ENCODE results near the gene AANAT.

Gene AANAT

GRCh38 chr17:76452127-76452659 is 15.2 kb upstream of the AANAT start:
- peak overlapping the region; percentile 91 for H3K4me3 Mint-ChIP-seq
- H3K9me3 Mint-ChIP-seq (ENCODE audit: low read depth): no peaks in the 10 kb centered on the region
- H3K27me3 Mint-ChIP-seq: no peaks in the 10 kb centered on the region
- no peak overlapping the region for H3K27ac Mint-ChIP-seq
- H3K4me1 Mint-ChIP-seq (ENCODE audit: low read depth): peaks cover 36% of the 10 kb centered on the region
- H3K36me3 Mint-ChIP-seq: peaks cover 4% of the 10 kb centered on the region

- Mint-ChIP-seq H3K36me3 (peaks cover 4% of the 10 kb centered on the region), H3K9me3 (ENCODE audit: low read depth) (no peaks in the 10 kb centered on the region), H3K4me3 (peak within 1 kb of the TSS; percentile 91), H3K27me3 (no peaks in the 10 kb centered on the region), H3K27ac (no peak within 1 kb of the TSS), H3K4me1 (ENCODE audit: low read depth) (peaks cover 30% of the 10 kb centered on the region)
These were observed 14.6 kb upstream of the AANAT start, which contains the start of gene UBE2O for GRCh38 chr17:76452660-76453430. UBE2O (minus strand) TSS chr17:76453152; CDS start chr17:76453141, 11 bp downstream.

DNA sequence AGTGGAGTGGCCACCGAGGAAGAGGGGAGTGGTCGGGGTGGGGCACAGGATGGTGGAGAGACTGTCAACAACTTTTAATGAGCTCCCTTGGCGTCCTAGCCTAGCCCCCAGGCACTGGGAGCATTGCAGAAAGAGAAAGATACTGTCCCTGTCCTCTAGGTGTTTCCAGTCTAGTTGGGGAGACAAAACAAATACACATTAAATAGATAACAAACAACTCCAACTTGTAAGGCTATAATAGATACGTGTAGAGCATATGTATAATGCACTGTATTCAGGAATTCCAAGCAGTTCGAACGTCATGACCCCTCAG is 14.0 kb upstream of the AANAT start:
- H3K36me3 Mint-ChIP-seq: peaks cover 4% of the 10 kb centered on the region
- no peaks in the 10 kb centered on the region for H3K27me3 Mint-ChIP-seq
- H3K9me3 Mint-ChIP-seq (ENCODE audit: low read depth): no peaks in the 10 kb centered on the region
- peak overlapping the region; percentile 72 for H3K4me3 Mint-ChIP-seq
- H3K4me1 Mint-ChIP-seq (ENCODE audit: low read depth): peaks cover 24% of the 10 kb centered on the region
- H3K27ac Mint-ChIP-seq: no peak overlapping the region

DNA sequence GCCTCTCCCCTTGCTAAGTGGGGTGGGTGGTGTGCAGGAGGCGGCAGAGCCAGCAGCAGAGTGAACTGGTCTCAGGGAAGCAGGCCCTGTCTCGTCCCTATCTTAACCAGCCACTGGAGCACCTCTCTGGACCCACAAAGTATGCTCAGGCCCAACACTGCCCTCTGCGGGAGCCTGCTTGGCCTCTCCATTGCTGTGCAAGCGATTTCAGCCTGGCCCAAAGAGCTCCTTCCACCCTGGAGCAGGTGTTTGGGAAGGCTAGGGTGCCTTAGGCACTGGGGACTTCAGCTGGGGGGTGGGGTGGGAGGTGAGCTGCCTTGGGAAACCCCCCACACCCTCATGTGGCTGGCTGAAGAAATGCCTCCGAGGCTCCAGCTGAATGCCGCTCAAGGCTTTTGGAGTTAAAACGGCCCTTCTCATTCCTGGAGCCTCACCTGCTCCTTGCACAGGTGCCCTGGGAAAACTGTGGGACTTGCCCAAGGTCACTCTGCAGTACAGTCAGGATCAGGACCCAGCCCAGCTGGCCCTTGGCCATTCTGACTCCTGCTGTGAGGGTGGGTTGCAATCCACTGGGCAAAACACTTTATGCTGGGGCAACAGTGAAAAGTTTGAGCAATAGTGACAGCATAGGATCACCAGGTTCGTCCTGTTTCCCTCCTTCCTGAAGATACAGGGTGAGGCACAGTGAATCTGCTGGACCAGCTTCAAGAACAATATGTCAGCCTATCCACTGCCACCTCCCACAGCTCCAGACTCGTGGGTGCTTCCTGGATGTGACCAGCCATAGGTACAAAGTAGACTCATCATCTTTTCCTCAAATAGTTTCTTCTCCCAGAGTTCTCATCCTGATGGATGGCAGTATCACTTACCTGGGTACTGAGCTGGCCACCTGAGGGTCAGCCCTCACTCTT is 8.6 kb upstream of the AANAT start:
- no peak overlapping the region for H3K27ac Mint-ChIP-seq
- H3K27me3 Mint-ChIP-seq: no peaks in the 10 kb centered on the region
- no peak overlapping the region for H3K4me3 Mint-ChIP-seq
- no peaks in the 10 kb centered on the region for H3K36me3 Mint-ChIP-seq
- no peaks in the 10 kb centered on the region for H3K4me1 Mint-ChIP-seq (ENCODE audit: low read depth)
- no peaks in the 10 kb centered on the region for H3K9me3 Mint-ChIP-seq (ENCODE audit: low read depth)

DNA sequence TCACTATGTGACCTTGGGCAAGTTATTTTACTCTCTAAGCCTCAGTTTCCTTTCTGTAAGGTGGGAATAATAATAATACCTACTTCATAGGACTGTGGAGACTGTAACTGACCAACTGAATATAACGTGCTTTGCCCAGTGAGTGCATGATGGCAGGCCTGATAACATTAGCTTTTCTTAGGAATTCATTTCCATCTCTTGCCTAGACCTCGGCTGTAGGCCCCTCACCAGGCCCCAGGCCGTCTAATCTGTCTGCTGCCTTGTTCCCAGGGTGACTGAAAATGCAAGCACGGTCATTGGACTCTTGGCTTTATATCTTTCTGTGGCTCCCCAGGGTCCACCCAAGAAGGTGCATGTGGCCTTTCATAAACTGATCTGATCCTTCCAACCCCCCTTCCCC is 7.7 kb upstream of the AANAT start:
- Mint-ChIP-seq H3K27me3 (no peaks in the 10 kb centered on the region), H3K9me3 (ENCODE audit: low read depth) (no peaks in the 10 kb centered on the region), H3K27ac (no peak overlapping the region), H3K4me3 (no peak overlapping the region), H3K4me1 (ENCODE audit: low read depth) (no peaks in the 10 kb centered on the region), H3K36me3 (no peaks in the 10 kb centered on the region)

- no peaks in the 10 kb centered on the region for H3K27me3 Mint-ChIP-seq
- no peaks in the 10 kb centered on the region for H3K36me3 Mint-ChIP-seq
- H3K4me3 Mint-ChIP-seq: no peak overlapping the region
- H3K27ac Mint-ChIP-seq: no peak overlapping the region
- no peaks in the 10 kb centered on the region for H3K9me3 Mint-ChIP-seq (ENCODE audit: low read depth)
- H3K4me1 Mint-ChIP-seq (ENCODE audit: low read depth): peaks cover 4% of the 10 kb centered on the region
These were observed 5.4 kb upstream of the AANAT start for GRCh38 chr17:76461765-76462555.

DNA sequence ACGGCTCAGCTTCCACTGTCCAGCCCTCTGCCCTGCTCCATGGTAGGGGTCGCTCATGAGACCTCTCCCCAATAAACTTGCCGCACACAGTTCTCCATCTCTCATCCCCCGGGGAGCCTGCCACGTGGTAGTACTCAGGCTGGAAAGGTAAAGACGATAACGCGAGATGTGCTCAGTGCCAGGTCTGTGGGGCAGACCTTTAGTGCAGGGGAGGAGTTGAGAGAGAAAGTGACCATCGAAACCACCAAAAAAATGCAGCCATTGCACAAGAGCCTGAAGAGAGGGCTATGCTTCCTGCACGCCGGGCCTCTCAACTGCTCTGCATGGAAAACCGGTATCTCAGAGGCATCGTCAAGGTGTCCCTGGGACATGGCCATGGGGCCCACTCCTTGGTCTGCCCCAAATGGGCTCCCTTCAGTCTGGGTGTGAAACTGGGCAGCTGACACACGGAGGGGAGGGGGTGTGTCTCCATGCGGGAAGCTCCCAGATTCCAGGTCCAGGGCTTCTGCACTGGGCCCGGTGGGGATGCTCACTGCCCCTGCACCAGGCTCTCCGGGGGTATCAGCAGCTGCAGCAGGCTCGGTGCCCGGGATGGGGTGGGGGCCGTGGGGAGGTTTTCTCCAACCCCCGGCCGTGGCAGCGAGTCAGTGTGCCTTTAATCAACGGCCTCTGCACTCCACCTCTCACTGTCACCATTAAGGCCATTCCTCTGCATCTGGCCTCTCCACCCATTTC is 4.7 kb upstream of the AANAT start:
- Mint-ChIP-seq H3K36me3 (no peaks in the 10 kb centered on the region), H3K4me3 (no peak overlapping the region), H3K27me3 (no peaks in the 10 kb centered on the region), H3K27ac (no peak overlapping the region), H3K4me1 (ENCODE audit: low read depth) (peaks cover 4% of the 10 kb centered on the region), H3K9me3 (ENCODE audit: low read depth) (no peaks in the 10 kb centered on the region)

DNA sequence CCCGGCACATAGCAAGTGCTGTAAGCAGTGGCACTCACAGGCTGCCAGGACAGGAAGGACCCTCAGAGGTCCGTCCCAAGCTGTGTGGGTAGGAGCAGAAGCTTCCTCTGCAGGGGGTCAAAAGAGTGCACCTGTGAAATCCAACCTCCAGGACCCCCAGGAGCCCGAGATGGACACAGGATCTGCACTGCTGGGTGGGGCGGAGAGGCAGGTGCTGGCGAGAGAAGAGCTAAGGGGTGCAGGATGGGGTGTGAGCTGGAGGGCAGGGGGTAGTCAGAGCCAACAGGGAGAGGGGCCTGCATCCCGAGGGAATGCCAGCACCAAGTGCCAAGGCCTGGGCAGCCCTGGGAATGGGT is 650 bp upstream of the AANAT start:
- no peak overlapping the region for H3K4me3 Mint-ChIP-seq
- peaks cover 4% of the 10 kb centered on the region for H3K4me1 Mint-ChIP-seq (ENCODE audit: low read depth)
- H3K36me3 Mint-ChIP-seq: no peaks in the 10 kb centered on the region
- H3K27ac Mint-ChIP-seq: no peak overlapping the region
- H3K27me3 Mint-ChIP-seq: no peaks in the 10 kb centered on the region
- no peaks in the 10 kb centered on the region for H3K9me3 Mint-ChIP-seq (ENCODE audit: low read depth)

DNA sequence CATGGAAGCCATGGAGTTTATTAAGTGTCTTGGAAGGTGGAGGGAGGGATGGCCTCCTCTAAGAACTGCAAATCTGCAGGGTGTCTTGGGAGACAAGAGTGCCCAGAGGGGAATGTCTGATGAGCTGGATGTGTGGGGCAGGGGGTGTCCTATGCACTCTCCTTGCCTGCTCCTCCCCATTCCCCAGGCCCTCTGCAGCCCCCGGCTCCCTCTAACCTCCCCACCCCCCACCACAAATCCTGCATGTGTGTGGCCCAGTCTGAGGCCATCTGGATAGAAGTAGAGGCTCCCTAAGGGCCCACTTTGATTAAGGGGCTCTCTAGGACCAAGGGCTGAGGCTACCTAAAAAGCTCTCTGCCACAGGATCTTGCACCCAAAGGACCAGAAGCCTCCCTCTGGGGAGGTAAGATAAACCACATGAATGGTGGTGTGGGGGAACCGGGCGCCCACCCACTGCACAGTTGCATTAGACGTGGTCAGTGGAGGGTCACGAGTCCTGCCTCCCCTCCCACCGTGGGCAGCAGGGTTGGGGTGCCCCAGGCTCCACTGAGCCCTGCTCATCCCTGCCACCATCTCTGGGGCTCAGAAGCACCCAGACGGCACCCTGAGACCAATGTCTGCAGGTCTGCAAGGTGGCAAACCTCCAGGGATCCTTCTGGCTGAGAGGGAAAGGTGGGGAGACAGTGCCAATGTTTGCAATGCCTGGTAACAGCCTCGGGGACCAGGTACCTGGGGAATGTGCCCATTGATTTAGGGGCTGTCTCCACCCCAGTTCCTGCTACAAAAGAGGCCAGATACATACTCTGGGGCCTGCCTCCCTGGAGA is 618 bp downstream of the AANAT start:
- Mint-ChIP-seq H3K27me3 (no peaks in the 10 kb centered on the region), H3K9me3 (ENCODE audit: low read depth) (no peaks in the 10 kb centered on the region), H3K4me1 (ENCODE audit: low read depth) (peaks cover 4% of the 10 kb centered on the region), H3K36me3 (no peaks in the 10 kb centered on the region), H3K4me3 (no peak overlapping the region), H3K27ac (no peak overlapping the region)

- Mint-ChIP-seq H3K4me3 (no peak overlapping the region), H3K36me3 (no peaks in the 10 kb centered on the region), H3K27me3 (no peaks in the 10 kb centered on the region), H3K27ac (no peak overlapping the region), H3K9me3 (ENCODE audit: low read depth) (no peaks in the 10 kb centered on the region), H3K4me1 (ENCODE audit: low read depth) (peaks cover 4% of the 10 kb centered on the region)
These were observed 1.2 kb downstream of the AANAT start for GRCh38 chr17:76468634-76469010.

DNA sequence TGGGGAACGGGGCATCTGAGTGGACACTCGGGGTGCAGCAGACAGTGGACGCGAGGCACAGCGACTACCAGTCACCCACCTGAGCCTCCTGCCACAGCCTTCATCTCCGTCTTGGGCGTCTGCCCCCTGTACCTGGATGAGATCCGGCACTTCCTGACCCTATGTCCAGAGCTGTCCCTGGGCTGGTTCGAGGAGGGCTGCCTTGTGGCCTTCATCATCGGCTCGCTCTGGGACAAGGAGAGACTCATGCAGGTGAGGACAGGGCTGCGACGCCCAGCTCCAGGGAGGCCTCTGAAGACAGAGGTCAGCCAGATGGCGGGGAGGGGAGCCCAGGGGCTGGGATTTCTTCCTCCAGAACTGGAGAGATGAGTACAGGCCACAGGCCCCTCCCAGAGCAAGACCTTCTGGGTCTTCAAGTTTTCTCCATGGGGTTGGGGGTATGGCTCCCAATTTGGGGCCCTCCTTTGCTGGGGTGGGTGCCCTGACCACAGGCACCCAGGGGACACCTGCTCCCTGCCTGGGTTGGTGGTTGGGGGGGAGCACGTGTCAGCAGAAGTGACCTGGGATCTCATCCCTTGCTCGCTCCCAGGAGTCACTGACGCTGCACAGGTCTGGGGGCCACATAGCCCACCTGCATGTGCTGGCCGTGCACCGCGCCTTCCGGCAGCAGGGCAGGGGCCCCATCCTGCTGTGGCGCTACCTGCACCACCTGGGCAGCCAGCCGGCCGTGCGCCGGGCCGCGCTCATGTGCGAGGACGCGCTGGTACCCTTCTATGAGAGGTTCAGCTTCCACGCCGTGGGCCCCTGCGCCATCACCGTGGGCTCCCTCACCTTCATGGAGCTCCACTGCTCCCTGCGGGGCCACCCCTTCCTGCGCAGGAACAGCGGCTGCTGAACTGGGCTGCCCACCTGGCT is 1.9 kb downstream of the AANAT start:
- Mint-ChIP-seq H3K27ac (no peak overlapping the region), H3K4me1 (ENCODE audit: low read depth) (peaks cover 4% of the 10 kb centered on the region), H3K36me3 (no peaks in the 10 kb centered on the region), H3K9me3 (ENCODE audit: low read depth) (no peaks in the 10 kb centered on the region), H3K4me3 (no peak overlapping the region), H3K27me3 (no peaks in the 10 kb centered on the region)

GRCh38 chr17:76469991-76470739 is 2.8 kb downstream of the AANAT start:
- Mint-ChIP-seq H3K27me3 (no peaks in the 10 kb centered on the region), H3K36me3 (no peaks in the 10 kb centered on the region), H3K4me1 (ENCODE audit: low read depth) (peaks cover 4% of the 10 kb centered on the region), H3K4me3 (no peak overlapping the region), H3K9me3 (ENCODE audit: low read depth) (no peaks in the 10 kb centered on the region), H3K27ac (no peak overlapping the region)
